Astrocyte of the spinal cord (primary cell): ENCODE measurements around the gene FAM47A.

ENCODE experiments used
- DNase-seq: peaks from one replicate; pipeline ENCODE4 v3.0.0; 2011; ENCODE audit warnings: low read depth, low spot score
- H3K4me3 ChIP-seq: 2 replicates; pipeline ENCODE4 v1.5.1; 2011; ENCODE audit warnings: low read depth, mild to moderate bottlenecking, low read length, moderate library complexity
- in situ Hi-C: cut with HindIII; loops from 2 replicates; pipeline ENCODE4 v1.10.0; 2017; ENCODE audit warnings: low sequenced_read_pairs
- TF ChIP-seq, protein P1 (sequence below): IDR thresholded peaks from 2 replicates; pipeline ENCODE4 v1.5.1; 2012; ENCODE audit warnings: low read depth, mild to moderate bottlenecking, low read length, inconsistent platforms

The FAM47A gene

DNA sequence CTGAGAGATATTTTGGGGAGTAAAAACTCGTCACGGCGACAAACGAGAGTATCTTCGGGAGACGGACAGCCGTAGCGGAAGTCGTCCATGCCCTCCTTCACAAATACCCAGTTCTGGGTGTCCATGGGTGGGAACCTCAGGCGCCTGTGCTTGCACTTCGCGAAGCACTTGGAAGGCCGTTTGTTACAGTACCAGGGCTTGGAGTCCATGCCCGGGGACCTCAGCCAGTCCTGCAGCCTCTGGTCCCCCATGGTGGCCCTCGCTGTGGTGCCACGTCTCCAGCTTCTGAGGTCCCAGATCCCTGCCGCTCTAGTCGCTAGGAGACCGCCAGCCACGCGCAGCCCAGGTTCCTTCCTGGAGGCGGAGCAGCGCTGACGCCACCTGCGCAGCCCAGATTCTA, at the start of gene FAM47A:
TSS of gene FAM47A (minus strand) at position 287 of the 400 bp plus-strand sequence. CDS start at position 251, 36 bp downstream.
- in situ Hi-C loops: no loop called here
- no peak for DNase-seq
- TF ChIP-seq, protein P1, sequence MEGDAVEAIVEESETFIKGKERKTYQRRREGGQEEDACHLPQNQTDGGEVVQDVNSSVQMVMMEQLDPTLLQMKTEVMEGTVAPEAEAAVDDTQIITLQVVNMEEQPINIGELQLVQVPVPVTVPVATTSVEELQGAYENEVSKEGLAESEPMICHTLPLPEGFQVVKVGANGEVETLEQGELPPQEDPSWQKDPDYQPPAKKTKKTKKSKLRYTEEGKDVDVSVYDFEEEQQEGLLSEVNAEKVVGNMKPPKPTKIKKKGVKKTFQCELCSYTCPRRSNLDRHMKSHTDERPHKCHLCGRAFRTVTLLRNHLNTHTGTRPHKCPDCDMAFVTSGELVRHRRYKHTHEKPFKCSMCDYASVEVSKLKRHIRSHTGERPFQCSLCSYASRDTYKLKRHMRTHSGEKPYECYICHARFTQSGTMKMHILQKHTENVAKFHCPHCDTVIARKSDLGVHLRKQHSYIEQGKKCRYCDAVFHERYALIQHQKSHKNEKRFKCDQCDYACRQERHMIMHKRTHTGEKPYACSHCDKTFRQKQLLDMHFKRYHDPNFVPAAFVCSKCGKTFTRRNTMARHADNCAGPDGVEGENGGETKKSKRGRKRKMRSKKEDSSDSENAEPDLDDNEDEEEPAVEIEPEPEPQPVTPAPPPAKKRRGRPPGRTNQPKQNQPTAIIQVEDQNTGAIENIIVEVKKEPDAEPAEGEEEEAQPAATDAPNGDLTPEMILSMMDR: no peak
- H3K4me3 ChIP-seq: no peak within 1 kb of the TSS

DNA sequence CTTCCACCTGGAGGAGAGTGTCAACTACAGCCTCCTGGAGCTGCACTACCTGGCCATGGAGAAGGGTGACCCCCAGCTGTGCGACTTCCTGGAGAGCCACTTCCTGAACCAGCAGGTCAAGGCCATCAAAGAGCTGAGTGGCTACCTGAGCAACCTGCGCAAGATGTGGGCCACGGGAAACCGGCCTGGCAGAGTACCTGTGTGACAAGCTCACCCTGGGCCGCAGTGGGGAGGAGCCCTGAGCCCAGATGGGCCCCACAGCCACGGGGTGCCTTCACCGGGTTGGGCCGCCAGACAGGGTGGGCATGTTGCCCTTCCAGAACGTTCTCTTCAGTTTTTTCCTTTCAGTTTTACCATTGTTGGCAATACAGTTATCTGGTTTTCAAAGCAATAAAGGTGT, 15.2 kb upstream of the FAM47A start:
- no peak overlapping the region for H3K4me3 ChIP-seq
- no peak for DNase-seq
- in situ Hi-C loops: no loop called here
- TF ChIP-seq, protein P1: no peak

DNA sequence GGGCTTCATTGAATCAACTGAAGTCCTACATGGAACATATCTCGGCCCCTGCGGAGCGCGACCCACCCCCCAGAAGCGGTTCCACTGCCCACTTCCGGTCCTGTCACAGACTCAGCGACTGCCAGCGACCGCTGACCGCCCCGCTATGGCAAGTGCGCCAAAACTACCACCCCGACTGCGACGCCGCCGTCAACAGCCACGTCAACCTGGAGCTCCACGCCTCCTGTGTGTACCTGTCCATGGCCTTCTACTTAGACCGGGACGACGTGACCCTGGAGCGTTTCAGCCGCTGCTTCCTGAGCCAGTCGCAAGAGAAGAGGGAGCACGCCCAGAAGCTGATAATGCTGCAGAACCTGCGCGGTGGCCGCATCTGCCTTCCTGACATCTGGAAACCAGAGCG, 14.8 kb upstream of the FAM47A start:
- no peak for DNase-seq
- in situ Hi-C loops: no loop called here
- TF ChIP-seq, protein P1: no peak
- H3K4me3 ChIP-seq: no peak overlapping the region

DNA sequence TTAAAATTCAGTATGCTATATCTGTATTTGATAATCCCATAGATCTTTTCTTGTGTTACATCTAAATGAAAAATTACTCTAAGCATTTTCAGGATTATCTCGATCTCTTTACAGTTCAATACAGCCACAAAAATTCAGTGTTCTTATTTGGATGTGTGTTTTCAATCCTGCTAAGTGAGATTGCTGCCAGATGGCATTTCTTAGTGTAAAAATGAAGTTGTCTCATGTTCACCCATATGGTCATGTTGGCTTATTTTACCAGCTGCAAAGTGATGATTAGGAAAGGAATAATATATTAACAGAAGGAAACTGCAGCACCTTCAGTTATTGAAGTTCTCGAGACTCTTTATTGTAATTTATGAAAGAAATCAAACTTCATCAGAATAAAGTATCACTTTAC, 12.1 kb upstream of the FAM47A start:
- DNase-seq: no peak
- H3K4me3 ChIP-seq: no peak overlapping the region
- in situ Hi-C loops: no loop called here
- TF ChIP-seq, protein P1: no peak

DNA sequence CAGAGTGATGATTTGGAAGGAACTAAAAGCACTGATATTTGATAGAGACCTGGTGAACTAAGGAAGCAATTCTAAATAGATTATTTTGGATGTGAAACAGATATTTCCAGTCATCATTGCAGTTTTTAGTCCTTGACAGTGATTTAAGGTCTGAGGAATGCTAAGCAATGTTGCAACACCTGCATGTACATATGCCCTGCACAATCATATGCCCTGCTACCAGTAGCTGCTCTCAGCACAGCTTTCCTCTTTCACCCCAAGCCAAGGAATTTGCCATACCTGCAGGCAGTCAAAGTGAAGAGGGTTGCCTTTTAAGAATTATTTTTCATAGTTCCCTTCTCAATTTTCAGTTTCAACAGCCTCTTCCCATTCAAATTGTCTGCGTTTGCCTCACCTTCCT, 8.7 kb upstream of the FAM47A start:
- no peak for DNase-seq
- in situ Hi-C loops: no loop called here
- no peak overlapping the region for H3K4me3 ChIP-seq
- TF ChIP-seq, protein P1: no peak

DNA sequence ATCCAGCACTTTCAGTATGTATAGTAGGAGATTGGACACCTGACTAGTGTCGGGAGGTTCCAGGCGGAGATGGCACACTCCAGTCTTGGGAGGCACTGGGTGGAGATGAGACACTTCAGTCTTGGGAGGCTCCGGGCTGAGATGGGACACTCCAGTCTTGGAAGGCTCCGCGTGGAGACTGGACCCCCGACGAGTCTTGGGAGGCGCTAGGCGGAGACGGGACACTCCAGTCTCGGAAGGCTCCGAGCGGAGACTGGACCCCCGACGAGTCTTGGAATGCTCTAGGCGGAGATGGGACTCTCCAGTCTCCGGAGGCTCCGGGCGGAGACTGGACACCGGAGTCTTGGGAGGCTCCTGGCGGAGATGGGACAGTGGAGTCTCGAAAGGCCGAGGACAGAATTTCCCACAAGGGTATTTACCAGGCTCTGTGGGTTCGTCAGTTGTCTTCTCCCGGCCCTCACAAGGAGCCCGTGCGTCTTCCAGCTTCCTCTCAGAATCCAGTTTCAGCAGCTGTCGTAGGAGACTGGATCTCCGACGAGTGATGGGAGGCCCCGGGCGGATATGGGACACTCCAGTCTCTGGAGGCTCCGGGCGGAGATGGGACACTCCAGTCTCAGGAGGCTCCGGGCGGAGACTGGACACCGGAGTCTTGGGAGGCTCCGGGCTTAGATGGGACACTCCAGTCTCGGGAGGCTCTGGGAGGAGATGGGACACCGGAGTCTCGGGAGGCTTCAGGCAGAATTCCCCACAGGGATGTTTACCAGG, 952 bp downstream of the FAM47A start:
- TF ChIP-seq, protein P1: no peak
- in situ Hi-C loops: no loop called here
- H3K4me3 ChIP-seq: no peak overlapping the region
- no peak for DNase-seq
